PC-9 (cell line): Measurements from ENCODE around the gene ATP7B. TPM values are rescaled to one million over a fixed set of nuclear protein-coding genes. Genes with fewer than 3 reads are reported as not detected.

Source experiments
- Bru-seq: library from RNA; stranded (reverse); fragments of 400-500 nt; gene quantifications from one replicate; lab custom pipeline; 2021; lab: Mats Ljungman, UMichigan
- BruChase-seq, 2 experiments: library from RNA; stranded (reverse); fragments of 400-500 nt; gene quantifications; one replicate each; lab custom pipeline; 2021; lab: Mats Ljungman, UMichigan
- BruUV-seq: library from RNA; stranded (reverse); fragments of 400-500 nt; replicated peaks from 2 replicates; lab custom pipeline; 2021; lab: Mats Ljungman, UMichigan
- CTCF ChIA-PET: fragments of 300-600 bp; sonication (Branson Sonifier 250); formaldehyde crosslinking; loops from one replicate; lab custom pipeline; 2022; ENCODE audit warnings: antibody characterized with exemption; lab: Charles Lee
- POLR2A ChIA-PET: fragments of 300-600 bp; sonication (Branson Sonifier 250); formaldehyde crosslinking; loops from one replicate; lab custom pipeline; 2022; ENCODE audit warnings: antibody characterized with exemption; ENCODE audit not compliant: unreplicated experiment; lab: Charles Lee
- DNase-seq, 2 experiments: peaks; one replicate each; pipeline versions ENCODE4 v3.0.0 to v3.0.0-alpha.2; 2015 to 2022; ENCODE audit warnings: mixed read lengths in 1 of 2
- H2AFZ ChIP-seq: fragments of 200-600 bp; sonication (generic); 2 replicates; pipeline ENCODE4 v1.8.1; 2017; ENCODE audit warnings: antibody characterized with exemption
- H3F3A ChIP-seq: fragments of 200-600 bp; sonication (generic); 2 replicates; pipeline ENCODE4 v1.8.1; 2017; ENCODE audit warnings: antibody characterized with exemption, mild to moderate bottlenecking, low read depth; ENCODE audit not compliant: insufficient read depth
- H3K27ac ChIP-seq: fragments of 200-600 bp; sonication (generic); 2 replicates; pipeline ENCODE4 v1.6.1; 2016; ENCODE audit warnings: mixed run types
- H3K27me3 ChIP-seq: fragments of 200-600 bp; sonication (generic); 2 replicates; pipeline ENCODE4 v1.6.1; 2016; ENCODE audit warnings: low read depth, mixed run types; ENCODE audit not compliant: insufficient read depth
- H3K36me3 ChIP-seq: fragments of 200-600 bp; sonication (generic); 2 replicates; pipeline ENCODE4 v1.6.1; 2016; ENCODE audit warnings: low read depth, mixed run types
- H3K4me1 ChIP-seq: fragments of 200-600 bp; sonication (generic); replicated peaks from 2 replicates; pipeline ENCODE4 v1.6.1; 2016; ENCODE audit warnings: mixed run types; ENCODE audit not compliant: insufficient read depth
- H3K4me2 ChIP-seq: fragments of 200-600 bp; sonication (generic); 2 replicates; pipeline ENCODE4 v1.6.1; 2017; ENCODE audit warnings: mixed run types
- H3K4me3 ChIP-seq: fragments of 200-600 bp; sonication (generic); 2 replicates; pipeline ENCODE4 v1.6.1; 2016; ENCODE audit warnings: mixed run types
- H3K79me2 ChIP-seq: fragments of 200-600 bp; sonication (generic); 2 replicates; pipeline ENCODE4 v1.6.1; 2017; ENCODE audit warnings: low read depth, mixed run types
- H3K9me2 ChIP-seq: fragments of 200-600 bp; sonication (generic); 2 replicates; pipeline ENCODE4 v1.8.1; 2017; ENCODE audit warnings: mild to moderate bottlenecking; ENCODE audit not compliant: insufficient read depth
- H3K9me3 ChIP-seq: fragments of 200-600 bp; sonication (generic); 2 replicates; pipeline ENCODE4 v1.8.1; 2016; ENCODE audit warnings: low read depth; ENCODE audit not compliant: insufficient read depth
- H4K20me1 ChIP-seq: fragments of 200-600 bp; sonication (generic); 2 replicates; pipeline ENCODE4 v1.8.1; 2017; ENCODE audit not compliant: insufficient read depth
- EZH2 ChIP-seq: fragments of 200-600 bp; sonication (generic); IDR thresholded peaks from 2 replicates; pipeline ENCODE4 v1.8.0; 2017; ENCODE audit warnings: antibody characterized with exemption, low read depth
- intact Hi-C: fragments of 100-400 bp; cut with micrococcal nuclease; formaldehyde crosslinking; loops from one replicate; pipeline ENCODE4 v1.10.0; 2022; ENCODE audit not compliant: unreplicated experiment
- long read RNA-seq: library from polyadenylated mRNA; stranded (forward); transcript quantifications from one replicate; pipeline ENCODE4 v2.0.0, GENCODE V29; 2022
- total RNA-seq: library from RNA; stranded (reverse); gene quantifications from 2 replicates; pipeline ENCODE4 v1.2.3, GENCODE V29; 2021
- TF ChIP-seq, protein P1 (sequence below): fragments of 200-600 bp; sonication (generic); conservative IDR thresholded peaks from 2 replicates; pipeline ENCODE4 v1.6.1; 2017; ENCODE audit warnings: mixed run types, antibody characterized with exemption, mild to moderate bottlenecking, moderate library complexity

The ATP7B gene
- total RNA-seq (0.43 and 1.2 TPM in 2 replicates), Bru-seq, nascent RNA (percentile 14 among the genes with signal in this experiment), BruChase-seq, experiment 1, labeled RNA remaining after a 2-hour chase (percentile 18 among the genes with signal in this experiment), BruChase-seq, experiment 2, labeled RNA remaining after a 6-hour chase (percentile 15 among the genes with signal in this experiment)
- long read RNA-seq = 0 reads

DNA sequence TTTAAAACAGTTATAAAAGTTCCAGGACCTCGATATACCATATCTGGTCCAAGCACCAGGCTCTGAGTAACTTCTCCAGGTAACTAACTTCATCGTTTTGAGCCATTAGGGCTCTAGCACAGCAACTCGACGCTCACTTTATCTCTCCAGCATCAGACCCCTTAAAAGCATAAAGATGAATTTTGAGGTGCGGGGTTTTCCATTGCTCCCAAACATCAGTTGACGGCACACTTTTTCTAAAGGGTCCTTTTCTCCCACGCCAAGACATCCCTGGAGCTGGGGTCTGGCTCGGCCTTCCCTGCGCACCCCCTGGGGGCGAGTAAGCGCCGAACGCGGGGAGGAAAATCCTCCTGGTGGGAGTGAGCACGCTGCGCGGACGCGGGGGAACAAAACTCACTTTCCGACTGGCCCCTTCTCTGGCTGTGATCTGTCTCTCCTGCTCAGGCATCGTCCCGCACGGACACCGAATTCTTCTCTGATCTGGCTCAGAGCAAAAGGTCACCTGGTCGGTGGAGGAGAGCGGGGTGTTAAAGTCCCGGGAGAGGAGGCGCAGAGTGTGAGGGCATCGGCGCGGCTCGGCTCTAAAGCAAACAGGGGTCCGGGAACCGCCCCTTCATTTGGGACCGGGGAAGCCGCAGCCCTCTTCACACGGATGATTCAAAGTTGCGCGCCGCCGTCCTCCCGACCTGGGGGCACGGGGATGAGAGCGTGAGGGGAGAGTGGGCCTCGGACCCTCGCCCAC lies at the start of gene ATP7B:
ATP7B (minus strand) TSS at position 561 of the 742 bp plus-strand sequence; CDS start at position 448, 113 bp downstream.
- no peaks in the 10 kb centered on the region for H3F3A ChIP-seq
- no peaks in the 10 kb centered on the region for H3K9me2 ChIP-seq
- H3K4me1 ChIP-seq = peaks cover 9% of the 10 kb centered on the region
- H3K27ac ChIP-seq = peak within 1 kb of the TSS; percentile 41
- H2AFZ ChIP-seq = peak within 1 kb of the TSS; percentile 98
- H4K20me1 ChIP-seq = no peaks in the 10 kb centered on the region
- TF ChIP-seq, protein P1, sequence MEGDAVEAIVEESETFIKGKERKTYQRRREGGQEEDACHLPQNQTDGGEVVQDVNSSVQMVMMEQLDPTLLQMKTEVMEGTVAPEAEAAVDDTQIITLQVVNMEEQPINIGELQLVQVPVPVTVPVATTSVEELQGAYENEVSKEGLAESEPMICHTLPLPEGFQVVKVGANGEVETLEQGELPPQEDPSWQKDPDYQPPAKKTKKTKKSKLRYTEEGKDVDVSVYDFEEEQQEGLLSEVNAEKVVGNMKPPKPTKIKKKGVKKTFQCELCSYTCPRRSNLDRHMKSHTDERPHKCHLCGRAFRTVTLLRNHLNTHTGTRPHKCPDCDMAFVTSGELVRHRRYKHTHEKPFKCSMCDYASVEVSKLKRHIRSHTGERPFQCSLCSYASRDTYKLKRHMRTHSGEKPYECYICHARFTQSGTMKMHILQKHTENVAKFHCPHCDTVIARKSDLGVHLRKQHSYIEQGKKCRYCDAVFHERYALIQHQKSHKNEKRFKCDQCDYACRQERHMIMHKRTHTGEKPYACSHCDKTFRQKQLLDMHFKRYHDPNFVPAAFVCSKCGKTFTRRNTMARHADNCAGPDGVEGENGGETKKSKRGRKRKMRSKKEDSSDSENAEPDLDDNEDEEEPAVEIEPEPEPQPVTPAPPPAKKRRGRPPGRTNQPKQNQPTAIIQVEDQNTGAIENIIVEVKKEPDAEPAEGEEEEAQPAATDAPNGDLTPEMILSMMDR = no peak
- H3K4me3 ChIP-seq = peak within 1 kb of the TSS; percentile 97
- no peak for DNase-seq
- POLR2A ChIA-PET = no interaction called here
- peak within 1 kb of the TSS; percentile 84 for H3K4me2 ChIP-seq
- peaks cover 38% of the 10 kb centered on the region for H3K79me2 ChIP-seq
- H3K27me3 ChIP-seq = peaks cover 4% of the 10 kb centered on the region; the same call in 1 of the 2 replicates
- H3K36me3 ChIP-seq = no peaks in the 10 kb centered on the region
- BruUV-seq = no TSS peak
- CTCF ChIA-PET = no interaction called here
- intact Hi-C loops = loop anchor here (5.0 kb wide), 1 partner anchor 441 kb away; the partner anchor contains the start of gene VPS36
- no peaks in the 10 kb centered on the region for H3K9me3 ChIP-seq

DNA sequence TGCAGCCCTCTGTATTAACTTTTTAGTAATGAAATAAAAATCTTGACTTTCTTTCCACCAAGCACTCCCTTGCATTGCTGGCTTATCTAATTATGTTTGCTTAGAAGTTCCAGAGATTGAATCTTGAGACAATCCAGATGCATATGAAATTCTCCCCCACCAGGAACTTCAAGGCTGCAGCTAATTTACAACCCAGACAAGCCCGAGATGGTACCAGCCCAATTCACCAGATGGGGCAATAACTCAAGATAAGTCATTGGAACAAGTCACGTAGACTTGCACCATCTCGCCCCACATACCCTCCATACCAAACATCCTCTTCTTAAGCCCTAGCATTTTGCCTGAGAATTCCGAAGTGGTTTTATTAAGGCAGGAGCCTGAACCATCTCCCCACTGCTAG lies 42.2 kb upstream of the ATP7B start:
- TF ChIP-seq, protein P1 = no peak
- no peak for TF ChIP-seq EZH2
- H3K4me1 ChIP-seq = no peaks in the 10 kb centered on the region
- no peaks in the 10 kb centered on the region for H3K27me3 ChIP-seq
- H4K20me1 ChIP-seq = no peaks in the 10 kb centered on the region
- H3K9me2 ChIP-seq = no peaks in the 10 kb centered on the region
- H2AFZ ChIP-seq = no peak overlapping the region
- BruUV-seq = no TSS peak
- no peaks in the 10 kb centered on the region for H3K36me3 ChIP-seq
- no peaks in the 10 kb centered on the region for H3K9me3 ChIP-seq
- intact Hi-C loops = no loop called here
- ChIA-PET CTCF (no interaction called here), POLR2A (no interaction called here)
- no peak overlapping the region for H3K4me3 ChIP-seq
- no peak overlapping the region for H3K27ac ChIP-seq
- H3K79me2 ChIP-seq = no peaks in the 10 kb centered on the region
- no peak overlapping the region for H3K4me2 ChIP-seq
- DNase-seq = no peak
- no peaks in the 10 kb centered on the region for H3F3A ChIP-seq

DNA sequence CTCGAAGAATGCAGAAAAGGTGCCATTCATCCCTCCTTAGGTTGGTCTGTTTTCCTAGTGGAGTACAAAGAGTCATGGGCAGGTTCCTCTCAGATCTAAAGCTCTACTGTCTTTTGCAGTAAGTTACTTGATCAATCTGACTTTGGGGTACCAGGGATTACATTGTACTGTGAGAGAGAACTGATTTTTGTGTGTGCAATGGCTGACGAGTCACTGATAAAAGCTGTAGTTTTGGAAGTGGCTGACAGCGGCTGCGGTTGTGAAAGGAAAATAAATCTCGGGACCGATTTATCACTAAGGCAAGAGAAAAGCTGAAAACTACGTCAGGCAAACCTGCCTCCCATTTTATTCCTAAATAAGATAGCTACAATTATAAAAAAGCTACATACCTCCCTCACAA lies 40.1 kb upstream of the ATP7B start:
- no peak overlapping the region for H3K4me2 ChIP-seq
- CTCF ChIA-PET = no interaction called here
- H3K79me2 ChIP-seq = no peaks in the 10 kb centered on the region
- H3K27me3 ChIP-seq = no peaks in the 10 kb centered on the region
- POLR2A ChIA-PET = no interaction called here
- H3K4me3 ChIP-seq = no peak overlapping the region
- no peak overlapping the region for H3K27ac ChIP-seq
- no peaks in the 10 kb centered on the region for H4K20me1 ChIP-seq
- no peaks in the 10 kb centered on the region for H3F3A ChIP-seq
- H3K36me3 ChIP-seq = no peaks in the 10 kb centered on the region
- no peak overlapping the region for H2AFZ ChIP-seq
- intact Hi-C loops = no loop called here
- TF ChIP-seq, protein P1 = no peak
- no peak for TF ChIP-seq EZH2
- no peaks in the 10 kb centered on the region for H3K9me2 ChIP-seq
- DNase-seq = no peak
- H3K9me3 ChIP-seq = no peaks in the 10 kb centered on the region
- H3K4me1 ChIP-seq = no peaks in the 10 kb centered on the region
- BruUV-seq = no TSS peak
